Smooth muscle cell (in vitro differentiated cells): ENCODE data around the gene ACRBP. TPM values are rescaled to one million over a fixed set of nuclear protein-coding genes. Genes with fewer than 3 reads are reported as not detected.

ENCODE experiments used
- DNase-seq: peaks from one replicate; lab custom pipeline; 2025; ENCODE audit not compliant: unreplicated experiment; lab: John Stamatoyannopoulos, UW
- H2AFZ ChIP-seq: fragments of 200-600 bp; sonication (generic); 2 replicates; pipeline ENCODE4 v1.6.0; 2016; ENCODE audit warnings: antibody characterized with exemption, low read depth, mild to moderate bottlenecking
- H3F3A ChIP-seq: fragments of 200-600 bp; sonication (generic); 2 replicates; pipeline ENCODE4 v1.6.0; 2017; ENCODE audit warnings: antibody characterized with exemption, low read depth
- H3K27ac ChIP-seq: fragments of 200-600 bp; sonication (generic); 2 replicates; pipeline ENCODE4 v1.5.1; 2016; ENCODE audit warnings: low read depth, mild to moderate bottlenecking
- H3K27me3 ChIP-seq: fragments of 200-600 bp; sonication (generic); 2 replicates; pipeline ENCODE4 v1.6.1; 2016; ENCODE audit warnings: low read depth, mild to moderate bottlenecking
- H3K36me3 ChIP-seq: fragments of 200-600 bp; sonication (generic); 2 replicates; pipeline ENCODE4 v1.5.1; 2016; ENCODE audit warnings: low read depth
- H3K4me1 ChIP-seq: fragments of 200-600 bp; sonication (generic); 2 replicates; pipeline ENCODE4 v1.5.1; 2016; ENCODE audit warnings: low read depth
- H3K4me2 ChIP-seq: fragments of 200-600 bp; sonication (generic); 2 replicates; pipeline ENCODE4 v1.6.0; 2016; ENCODE audit warnings: mild to moderate bottlenecking
- H3K4me3 ChIP-seq: fragments of 200-600 bp; sonication (generic); 2 replicates; pipeline ENCODE4 v1.5.1; 2016; ENCODE audit warnings: mild to moderate bottlenecking
- H3K79me2 ChIP-seq: fragments of 200-600 bp; sonication (generic); 2 replicates; pipeline ENCODE4 v1.6.0; 2016; ENCODE audit warnings: low read depth, mild to moderate bottlenecking
- H3K9ac ChIP-seq: fragments of 200-600 bp; sonication (generic); 2 replicates; pipeline ENCODE4 v1.6.0; 2016; ENCODE audit warnings: low read depth
- H3K9me3 ChIP-seq: fragments of 200-600 bp; sonication (generic); replicated peaks from 2 replicates; pipeline ENCODE4 v1.5.1; 2016; ENCODE audit warnings: low read depth
- H4K20me1 ChIP-seq: fragments of 200-600 bp; sonication (generic); 2 replicates; pipeline ENCODE4 v1.6.0; 2016; ENCODE audit warnings: low read depth
- WGBS: methylation state at CpG from one replicate; pipeline ENCODE4 v1.1.7; 2016; ENCODE audit warnings: low lambda C conversion rate; 5-methylcytosine and 5-hydroxymethylcytosine counted together
- polyA plus RNA-seq: library from polyadenylated mRNA; unstranded; fragments of >200 nt; fragmentation: Nextera tagmentation; extraction: Ambion mirVana; gene quantifications from 2 replicates; pipeline ENCODE4 v1.2.1, GENCODE V29; 2016
- total RNA-seq: library from RNA; depleted of rRNA; stranded (reverse); fragments of >200 nt; gene quantifications from 2 replicates; pipeline ENCODE4 v1.2.3, GENCODE V29; 2014
- TF ChIP-seq, protein P1 (sequence below): fragments of 200-600 bp; sonication (generic); IDR thresholded peaks from 2 replicates; pipeline ENCODE4 v1.5.1; 2017; ENCODE audit warnings: borderline replicate concordance, mild to moderate bottlenecking, antibody characterized with exemption; ENCODE audit not compliant: insufficient read depth, poor library complexity, severe bottlenecking

Gene ACRBP
- total and polyA plus RNA-seq, 2 experiments from 2014 or later: not detected

DNA sequence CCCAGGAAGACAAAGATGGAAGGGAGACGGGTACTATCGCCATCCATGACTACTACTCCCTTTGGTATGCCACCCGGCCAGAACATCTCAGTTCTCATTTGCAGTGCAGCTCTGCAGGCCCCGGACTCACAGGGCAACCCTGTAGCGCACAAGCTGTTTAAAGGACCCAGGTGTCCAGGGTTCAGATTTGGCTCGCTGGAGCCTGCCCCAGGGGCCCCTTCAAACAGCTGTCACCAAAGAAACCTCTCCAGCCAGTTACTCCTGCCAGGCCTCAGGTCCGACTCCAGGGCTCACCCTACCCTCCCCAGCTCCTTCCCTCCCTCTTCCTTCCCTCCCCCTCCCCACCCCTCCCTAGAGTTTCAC is 34.6 kb downstream of the ACRBP start:
- DNase-seq: no peak
- Histone ChIP-seq H4K20me1 (no peaks in the 10 kb centered on the region), H3F3A (peaks cover 45% of the 10 kb centered on the region), H3K4me2 (peak overlapping the region; percentile 84), H3K4me3 (peak overlapping the region; percentile 39), H3K27ac (peak overlapping the region; percentile 71), H3K27me3 (no peaks in the 10 kb centered on the region), H3K9ac (no peak overlapping the region), H2AFZ (no peak overlapping the region), H3K36me3 (no peaks in the 10 kb centered on the region), H3K79me2 (no peaks in the 10 kb centered on the region), H3K4me1 (peaks cover 29% of the 10 kb centered on the region), H3K9me3 (no peaks in the 10 kb centered on the region)
- TF ChIP-seq, protein P1, sequence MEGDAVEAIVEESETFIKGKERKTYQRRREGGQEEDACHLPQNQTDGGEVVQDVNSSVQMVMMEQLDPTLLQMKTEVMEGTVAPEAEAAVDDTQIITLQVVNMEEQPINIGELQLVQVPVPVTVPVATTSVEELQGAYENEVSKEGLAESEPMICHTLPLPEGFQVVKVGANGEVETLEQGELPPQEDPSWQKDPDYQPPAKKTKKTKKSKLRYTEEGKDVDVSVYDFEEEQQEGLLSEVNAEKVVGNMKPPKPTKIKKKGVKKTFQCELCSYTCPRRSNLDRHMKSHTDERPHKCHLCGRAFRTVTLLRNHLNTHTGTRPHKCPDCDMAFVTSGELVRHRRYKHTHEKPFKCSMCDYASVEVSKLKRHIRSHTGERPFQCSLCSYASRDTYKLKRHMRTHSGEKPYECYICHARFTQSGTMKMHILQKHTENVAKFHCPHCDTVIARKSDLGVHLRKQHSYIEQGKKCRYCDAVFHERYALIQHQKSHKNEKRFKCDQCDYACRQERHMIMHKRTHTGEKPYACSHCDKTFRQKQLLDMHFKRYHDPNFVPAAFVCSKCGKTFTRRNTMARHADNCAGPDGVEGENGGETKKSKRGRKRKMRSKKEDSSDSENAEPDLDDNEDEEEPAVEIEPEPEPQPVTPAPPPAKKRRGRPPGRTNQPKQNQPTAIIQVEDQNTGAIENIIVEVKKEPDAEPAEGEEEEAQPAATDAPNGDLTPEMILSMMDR: no peak
- WGBS: 43% methylated on average over 7 of the region's 7 CpGs

DNA sequence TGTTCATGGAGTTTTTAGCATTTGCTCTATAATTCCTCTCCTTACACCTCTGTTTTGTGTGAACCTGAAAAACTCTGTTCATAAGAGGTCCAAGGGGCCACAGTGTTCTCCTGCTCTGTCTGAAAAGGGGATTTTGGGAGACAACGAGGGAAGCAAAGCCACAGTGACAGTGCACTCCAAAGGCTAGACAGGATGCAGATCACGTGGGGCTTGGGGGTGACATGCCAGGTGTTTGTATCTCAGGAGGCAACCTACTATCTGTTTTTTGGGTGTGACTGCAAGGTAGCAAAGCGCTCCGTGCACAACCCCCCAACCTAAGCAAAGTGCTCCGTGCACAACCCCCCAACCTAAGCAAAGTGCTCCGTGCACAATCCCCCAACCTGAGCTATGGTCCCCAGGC is 35.0 kb downstream of the ACRBP start:
- Histone ChIP-seq H2AFZ (no peak overlapping the region), H3K27me3 (no peaks in the 10 kb centered on the region), H3K79me2 (no peaks in the 10 kb centered on the region), H3K4me1 (peaks cover 29% of the 10 kb centered on the region), H3K4me3 (no peak overlapping the region), H4K20me1 (no peaks in the 10 kb centered on the region), H3K36me3 (no peaks in the 10 kb centered on the region), H3F3A (peaks cover 46% of the 10 kb centered on the region), H3K27ac (peak overlapping the region; percentile 71), H3K9ac (no peak overlapping the region), H3K4me2 (peak overlapping the region; percentile 84), H3K9me3 (no peaks in the 10 kb centered on the region)
- DNase-seq: no peak
- TF ChIP-seq, protein P1: no peak
- 88% methylated on average over 6 of the region's 6 CpGs for WGBS

DNA sequence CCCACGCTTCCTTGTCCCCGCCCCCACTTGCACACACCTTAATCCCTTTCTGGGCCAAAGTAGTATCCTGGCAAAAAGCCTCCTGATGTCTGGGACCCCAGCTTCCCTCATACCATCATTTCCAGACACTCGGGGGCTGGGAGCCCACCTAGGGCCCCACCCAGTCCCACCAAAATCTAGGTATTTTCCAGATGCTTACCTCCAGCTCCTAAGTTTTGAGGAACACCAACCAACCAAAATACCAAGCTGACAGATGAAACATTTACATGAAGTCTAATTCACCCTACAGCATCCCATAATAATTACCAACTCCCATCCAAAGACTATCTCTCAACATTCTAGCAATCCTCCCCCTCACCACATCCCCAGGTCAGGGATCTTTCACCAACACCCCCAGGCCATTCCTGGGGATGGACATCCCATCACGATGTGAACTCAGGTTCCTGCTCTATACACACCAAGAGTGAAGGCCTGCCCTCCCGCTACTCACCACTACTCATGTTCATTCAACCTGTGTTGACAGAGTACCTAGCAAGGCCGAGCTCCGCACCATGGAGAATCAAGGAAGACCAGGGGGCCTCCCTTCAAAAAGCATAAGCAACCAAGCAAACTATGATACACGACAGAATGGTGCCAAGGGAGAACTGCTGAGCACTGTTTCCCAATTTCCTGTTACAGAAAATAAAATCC is 38.5 kb downstream of the ACRBP start:
- DNase-seq: no peak
- H3K36me3 ChIP-seq: no peaks in the 10 kb centered on the region
- H3K9me3 ChIP-seq: no peaks in the 10 kb centered on the region
- no peaks in the 10 kb centered on the region for H3K27me3 ChIP-seq
- peaks cover 50% of the 10 kb centered on the region for H3K4me1 ChIP-seq
- TF ChIP-seq, protein P1: no peak
- no peak overlapping the region for H3K9ac ChIP-seq
- H3K79me2 ChIP-seq: peaks cover 28% of the 10 kb centered on the region
- peaks cover 29% of the 10 kb centered on the region for H4K20me1 ChIP-seq
- 82% methylated on average over 8 of the region's 8 CpGs for WGBS
- no peak overlapping the region for H2AFZ ChIP-seq
- H3K27ac ChIP-seq: peak overlapping the region; percentile 17
- no peak overlapping the region for H3K4me2 ChIP-seq
- H3K4me3 ChIP-seq: no peak overlapping the region
- H3F3A ChIP-seq: peaks cover 40% of the 10 kb centered on the region
